Measurements from ENCODE around the gene NVL. TPM values are rescaled to one million over a fixed set of nuclear protein-coding genes. Genes with fewer than 3 reads are reported as not detected.

NVL gene
- total RNA-seq, 3 donors from 2014 or later, result 16.0 to 46.0 (median 30.8) TPM

- Histone ChIP-seq H3K9me3 (no peaks in the 10 kb centered on the region), H3K27ac (no peak overlapping the region), H3K4me3 (no peak overlapping the region), H3K4me1 (no peaks in the 10 kb centered on the region), H3K27me3 (no peaks in the 10 kb centered on the region), H3K36me3 (no peaks in the 10 kb centered on the region)
- DNase-seq (ENCODE audit: low spot score in 2 of 2), result no peak
- no peak for TF ChIP-seq POLR2A (IDR thresholded peaks at IDR 0.05)
- TF ChIP-seq CTCF (IDR thresholded peaks at IDR 0.05), result no peak
- TF ChIP-seq POLR2AphosphoS5 (IDR thresholded peaks at IDR 0.05), result no peak
- intact Hi-C loops (cut with DNase I; ENCODE audit: low total_unique reads), result no loop called here
Measured at GRCh38 chr1:224302947-224303346, 27.0 kb downstream of the NVL start.

- intact Hi-C loops (cut with DNase I; ENCODE audit: low total_unique reads), result no loop called here
- Histone ChIP-seq H3K27me3 (no peaks in the 10 kb centered on the region), H3K4me3 (no peak overlapping the region), H3K27ac (no peak overlapping the region), H3K9me3 (no peaks in the 10 kb centered on the region), H3K4me1 (no peaks in the 10 kb centered on the region), H3K36me3 (no peaks in the 10 kb centered on the region)
- no peak for DNase-seq (ENCODE audit: low spot score in 2 of 2)
- TF ChIP-seq POLR2AphosphoS5 (IDR thresholded peaks at IDR 0.05) (no peak), POLR2A (IDR thresholded peaks at IDR 0.05) (no peak), CTCF (IDR thresholded peaks at IDR 0.05) (no peak)
Measured at GRCh38 chr1:224301391-224301790, 28.6 kb downstream of the NVL start.

GRCh38 chr1:224300346-224300745, 29.6 kb downstream of the NVL start:
- H3K27ac ChIP-seq, result no peak overlapping the region
- TF ChIP-seq CTCF (IDR thresholded peaks at IDR 0.05) (no peak), POLR2AphosphoS5 (IDR thresholded peaks at IDR 0.05) (no peak), POLR2A (IDR thresholded peaks at IDR 0.05) (no peak)
- no peaks in the 10 kb centered on the region for H3K4me1 ChIP-seq
- H3K9me3 ChIP-seq, result no peaks in the 10 kb centered on the region
- no peaks in the 10 kb centered on the region for H3K27me3 ChIP-seq
- intact Hi-C loops (cut with DNase I; ENCODE audit: low total_unique reads), result no loop called here
- H3K36me3 ChIP-seq, result peaks cover 5% of the 10 kb centered on the region
- no peak overlapping the region for H3K4me3 ChIP-seq
- no peak for DNase-seq (ENCODE audit: low spot score in 2 of 2)

- no peaks in the 10 kb centered on the region for H3K27me3 ChIP-seq
- H3K4me3 ChIP-seq, result no peak overlapping the region
- no peak for DNase-seq (ENCODE audit: low spot score in 2 of 2)
- no peaks in the 10 kb centered on the region for H3K9me3 ChIP-seq
- H3K36me3 ChIP-seq, result peaks cover 5% of the 10 kb centered on the region
- TF ChIP-seq CTCF (IDR thresholded peaks at IDR 0.05) (no peak), POLR2AphosphoS5 (IDR thresholded peaks at IDR 0.05) (no peak), POLR2A (IDR thresholded peaks at IDR 0.05) (no peak)
- H3K4me1 ChIP-seq, result no peaks in the 10 kb centered on the region
- intact Hi-C loops (cut with DNase I; ENCODE audit: low total_unique reads), result no loop called here
- H3K27ac ChIP-seq, result no peak overlapping the region
Measured at GRCh38 chr1:224298346-224299330, 31.3 kb downstream of the NVL start.

GRCh38 chr1:224294775-224295174, 35.2 kb downstream of the NVL start:
- Histone ChIP-seq H3K36me3 (peaks cover 12% of the 10 kb centered on the region), H3K9me3 (no peaks in the 10 kb centered on the region), H3K27ac (no peak overlapping the region), H3K27me3 (no peaks in the 10 kb centered on the region), H3K4me1 (no peaks in the 10 kb centered on the region), H3K4me3 (no peak overlapping the region)
- intact Hi-C loops (cut with DNase I; ENCODE audit: low total_unique reads), result no loop called here
- TF ChIP-seq POLR2AphosphoS5 (IDR thresholded peaks at IDR 0.05), result no peak
- no peak for TF ChIP-seq POLR2A (IDR thresholded peaks at IDR 0.05)
- TF ChIP-seq CTCF (IDR thresholded peaks at IDR 0.05), result no peak
- no peak for DNase-seq (ENCODE audit: low spot score in 2 of 2)

Data from breast epithelium (tissue), 4 donors.